Fibroblast of skin of left biceps (primary cell): ENCODE results near the gene PRKACB.
"Not testable (repeated sequence)": the region's sequence is repeated elsewhere in the genome, so short reads cannot be mapped to it uniquely, and the experiment has no call there.

Experiments used
- DNase-seq, 2 experiments: peaks; one replicate each; pipeline ENCODE4 v3.0.0-alpha.2; 2013; ENCODE audit warnings: low read depth in 2 of 2

The PRKACB gene

GRCh38 chr1:84268346-84268745 is 124.3 kb downstream of the PRKACB start:
- no peak for DNase-seq

DNA sequence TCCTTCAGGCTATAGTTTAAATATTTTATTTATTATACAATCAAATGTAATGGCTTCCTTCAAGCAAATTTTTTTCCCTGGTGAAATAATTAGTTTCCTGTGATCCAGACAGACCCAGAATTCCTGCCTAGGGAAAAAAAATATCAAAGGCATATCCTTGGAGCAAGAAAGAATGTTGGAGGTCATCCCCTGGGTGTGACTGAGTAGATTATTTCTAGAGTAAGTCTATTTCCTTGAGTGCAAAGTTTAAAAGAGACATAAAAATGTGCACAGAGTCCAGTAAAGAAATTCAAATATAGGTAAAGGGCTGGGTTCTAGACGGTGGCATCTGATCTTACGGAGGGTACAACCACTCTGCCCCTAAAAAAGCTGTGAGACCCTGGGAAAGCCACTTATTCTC is 125.2 kb downstream of the PRKACB start:
- DNase-seq: no peak

- DNase-seq: no peak
Measured at GRCh38 chr1:84271441-84272151, 127.5 kb downstream of the PRKACB start.

DNA sequence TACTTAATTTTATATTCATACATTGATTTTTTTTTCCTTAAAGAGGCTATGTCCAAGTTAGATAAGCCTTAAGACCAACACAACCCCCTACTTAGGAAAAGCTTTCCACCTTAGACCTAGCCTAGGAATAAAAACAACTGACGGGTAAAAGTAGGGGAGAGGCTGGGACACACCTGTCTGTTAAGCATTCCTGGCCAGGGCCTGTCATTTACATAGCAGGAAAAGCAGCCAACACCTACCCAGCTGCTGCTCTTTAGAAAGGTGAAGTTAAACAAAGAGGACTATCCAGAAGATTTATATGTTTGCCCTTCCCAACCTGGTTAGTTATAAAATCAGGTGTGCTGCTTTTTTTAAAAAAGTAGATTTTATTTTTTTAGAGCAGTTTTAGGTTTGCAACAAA is 128.3 kb downstream of the PRKACB start:
- no peak for DNase-seq

DNA sequence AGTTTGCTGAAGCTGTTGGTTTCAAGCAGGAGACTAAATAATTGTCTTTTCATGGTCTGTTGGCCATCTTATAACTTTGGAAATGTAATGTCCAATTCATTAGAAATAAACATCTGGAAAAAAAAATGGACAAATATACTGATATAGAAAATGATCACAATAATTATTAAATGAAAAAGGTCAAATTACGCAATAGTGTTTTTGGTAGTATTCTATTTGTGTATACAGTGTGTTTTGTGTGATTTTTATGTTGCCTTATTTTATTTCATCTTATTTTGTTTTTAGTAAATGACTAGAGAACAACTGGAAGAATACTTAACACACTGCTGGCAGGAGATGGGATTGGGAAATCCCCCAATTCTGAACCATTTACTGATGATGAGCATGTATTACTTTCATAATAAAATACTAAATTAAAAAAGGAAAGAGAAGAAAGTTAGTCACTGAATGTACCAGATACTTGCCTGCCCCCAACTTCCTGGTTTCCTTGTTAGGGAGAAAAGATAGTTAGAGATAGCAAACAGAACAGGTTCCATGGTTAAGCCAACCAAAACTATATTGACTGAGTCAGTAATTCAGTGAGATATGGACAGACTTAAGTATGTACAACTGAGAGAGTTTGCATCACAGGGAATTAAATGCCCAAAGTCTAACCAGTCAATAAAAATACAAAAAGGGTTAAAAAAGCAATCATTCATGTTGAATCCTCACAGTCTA is 133.4 kb downstream of the PRKACB start:
- no peak for DNase-seq

DNA sequence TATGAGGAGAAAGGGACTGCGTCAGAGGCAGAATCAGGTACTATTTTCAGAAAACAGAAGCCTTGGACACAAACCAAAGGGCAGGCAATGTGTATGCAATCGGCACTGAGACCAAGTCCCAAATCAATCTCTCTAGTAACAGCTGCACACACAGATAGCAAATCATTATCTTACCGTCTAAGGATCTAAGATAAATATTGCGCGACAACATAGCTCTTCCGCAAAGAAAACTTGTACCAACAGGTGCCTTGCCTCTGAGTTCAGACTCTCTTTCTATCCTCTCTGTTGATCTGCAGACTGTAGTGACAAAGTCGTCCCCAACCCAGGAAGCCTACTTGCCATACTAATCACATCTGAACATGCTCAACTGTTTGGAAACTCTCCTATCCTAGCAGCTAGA is 134.8 kb downstream of the PRKACB start:
- DNase-seq: no peak

DNA sequence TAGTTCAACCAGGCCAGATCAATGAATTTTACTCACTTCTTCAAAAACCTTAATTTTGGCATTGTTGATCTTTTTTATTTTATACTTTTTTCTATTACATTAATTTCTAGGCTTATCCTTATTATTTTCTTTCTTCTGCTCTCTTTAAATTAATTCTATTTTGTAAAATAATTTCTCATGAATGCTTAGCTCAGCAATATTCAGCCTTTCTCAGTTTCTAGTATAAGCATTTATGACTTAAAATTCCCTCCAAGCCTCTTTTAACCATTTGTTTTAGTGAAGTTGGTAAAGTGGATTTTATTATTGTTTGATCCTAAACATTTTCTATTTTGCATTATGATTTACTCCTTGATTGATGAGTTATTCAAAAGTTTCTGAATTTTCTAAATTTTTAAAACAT is 136.8 kb downstream of the PRKACB start:
- no peak for DNase-seq

- no peak for DNase-seq
Measured at GRCh38 chr1:84282780-84283333, 138.8 kb downstream of the PRKACB start.

GRCh38 chr1:84283381-84283780 is 139.3 kb downstream of the PRKACB start:
- DNase-seq: no peak

DNA sequence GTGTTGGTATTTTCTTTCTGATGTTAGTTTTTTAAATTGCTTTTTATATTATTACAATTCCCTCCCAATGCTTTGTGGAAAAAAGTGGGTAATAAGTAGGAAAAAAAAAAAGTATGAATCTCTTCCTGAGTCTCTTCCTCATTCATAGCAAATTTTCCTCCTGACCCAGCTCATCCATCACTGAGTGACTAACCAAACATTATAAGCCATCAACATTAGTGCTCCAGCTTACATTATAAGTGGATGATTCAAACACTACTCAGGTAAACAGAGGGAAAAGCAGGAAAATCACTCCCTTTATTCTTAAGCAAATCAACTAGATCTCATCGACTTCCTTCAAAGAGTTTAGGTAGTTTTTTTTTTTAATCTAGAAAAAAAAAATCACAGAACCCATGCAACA is 142.0 kb downstream of the PRKACB start:
- DNase-seq: no peak

DNA sequence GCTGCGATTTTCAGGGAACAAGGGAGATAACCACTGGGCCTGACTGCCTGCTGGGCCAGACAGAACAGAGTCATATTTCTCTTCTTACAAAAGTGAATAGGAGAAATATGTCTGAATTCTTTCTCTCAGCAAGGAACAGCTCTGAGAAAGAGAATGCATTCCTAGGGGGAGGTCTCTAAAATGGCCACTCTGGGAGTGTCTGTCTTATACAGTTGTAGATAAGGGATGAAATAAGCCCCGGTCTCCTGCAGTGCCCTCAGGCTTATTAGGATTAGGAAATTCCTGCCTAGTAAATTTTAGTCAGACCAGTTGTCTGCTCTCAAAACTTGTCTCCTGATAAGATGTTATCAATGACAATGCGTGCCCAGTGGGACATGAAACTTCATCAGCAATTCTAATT is 143.3 kb downstream of the PRKACB start:
- not testable (repeated sequence) for DNase-seq
